GM12874 (cell line): ENCODE data around the gene OAS2.

Experiments used
- CTCF ChIP-seq: IDR thresholded peaks from 2 replicates; pipeline ENCODE4 v1.5.1; 2011; ENCODE audit warnings: low read depth, mild to moderate bottlenecking, control low read depth, low read length, moderate library complexity; ENCODE audit not compliant: insufficient read depth

Gene OAS2

GRCh38 chr12:112936927-112937326, 41.4 kb upstream of the OAS2 start:
- TF ChIP-seq CTCF = no peak

GRCh38 chr12:112937741-112938719, 40.3 kb upstream of the OAS2 start, which contains the start of gene OAS3:
Gene OAS3, plus strand, starts transcription at chr12:112938474. Its CDS starts 57 bp downstream, at chr12:112938531.
- TF ChIP-seq CTCF = no peak

GRCh38 chr12:112938751-112939150, 39.6 kb upstream of the OAS2 start:
- no peak for TF ChIP-seq CTCF

GRCh38 chr12:112939761-112940381, 38.4 kb upstream of the OAS2 start:
- no peak for TF ChIP-seq CTCF

- TF ChIP-seq CTCF = no peak
Observed at GRCh38 chr12:112941528-112942335, 36.6 kb upstream of the OAS2 start.

GRCh38 chr12:112942572-112942971, 35.7 kb upstream of the OAS2 start:
- no peak for TF ChIP-seq CTCF
